Fibroblast of lung (primary cell): ENCODE measurements around the gene GTPBP3.

Experiments used
- CTCF ChIP-seq, 2 donors: IDR thresholded peaks in 1 of 2; conservative IDR thresholded peaks in 1 of 2; 1 replicate in 1 of 2; 2 replicates in 1 of 2; pipeline ENCODE4 v1.5.1; 2011 to 2012; ENCODE audit warnings: low read length in 2 of 2, control low read depth in 1 of 2, inconsistent platforms in 1 of 2, low read depth in 1 of 2, mild to moderate bottlenecking in 1 of 2
- EZH2 ChIP-seq: IDR thresholded peaks from 2 replicates; pipeline ENCODE4 v1.5.1; 2012; ENCODE audit warnings: low read length, control low read depth, mild to moderate bottlenecking; ENCODE audit errors: missing control alignments

GRCh38 chr19:17336872-17337674, at the start of gene GTPBP3:
- no peak for TF ChIP-seq CTCF (conservative IDR thresholded peaks at IDR 0.05 in 1 of 2, IDR thresholded peaks at IDR 0.05 in 1 of 2; ENCODE audit: low read depth in 1 of 2, low read length in 2 of 2)
- no peak for TF ChIP-seq EZH2
